HepG2 (cell line): Measurements from ENCODE around the gene IL36A. TPM values are rescaled to one million over a fixed set of nuclear protein-coding genes. Genes with fewer than 3 reads are reported as not detected.

Experiments used
- ATAC-seq: fragments of 200-7000 bp; cut with Tn5 transposase; 3 replicates; pipeline ENCODE4 v1.9.1; 2020; ENCODE audit warnings: mild to moderate bottlenecking, moderate library complexity
- BruUV-seq: library from RNA; stranded (reverse); fragments of 400-500 nt; replicated peaks from 2 replicates; lab custom pipeline; 2021; lab: Mats Ljungman, UMichigan
- CTCF ChIA-PET: fragments of 300-600 bp; formaldehyde crosslinking; extraction: SDS; loops from one replicate; lab custom pipeline; 2021; ENCODE audit warnings: low total read pairs, inconsistent platforms, low intra/inter-chr PET ratio; lab: Yijun Ruan, JAX
- POLR2A ChIA-PET: fragments of 350-600 bp; sonication (Branson Sonifier 250); formaldehyde crosslinking; loops from one replicate; lab custom pipeline; 2020; ENCODE audit warnings: antibody characterized with exemption, inconsistent platforms; lab: Yijun Ruan, JAX
- DNase-seq: peaks from one replicate; pipeline ENCODE4 v3.0.0-alpha.2; 2015; ENCODE audit warnings: low spot score
- FAIRE-seq: peaks from 3 replicates; lab custom pipeline; 2011; peaks lifted over from hg19 to GRCh38; lab: Jason Lieb, UNC
- H2AFZ ChIP-seq: one replicate; pipeline ENCODE4 v1.6.1; 2011; ENCODE audit warnings: low read length, inconsistent platforms
- H3K27ac ChIP-seq: fragments of 300-600 bp; 3 replicates; pipeline ENCODE4 v1.8.0; 2011; ENCODE audit warnings: mixed run types, mild to moderate bottlenecking, mixed read lengths, low read length, inconsistent platforms; ENCODE audit not compliant: insufficient read depth; ENCODE audit errors: extremely low read length
- H3K27me3 ChIP-seq, 2 experiments: fragments of 200-600 bp in 1 of 2; 2 replicates in 1 of 2; 3 replicates in 1 of 2; pipeline versions ENCODE4 v1.6.0 to v1.8.0; 2011; ENCODE audit warnings: low read length in 2 of 2, mild to moderate bottlenecking in 2 of 2, moderate library complexity in 2 of 2, inconsistent platforms in 1 of 2; ENCODE audit not compliant: insufficient read depth in 2 of 2, control insufficient read depth in 1 of 2
- H3K36me3 ChIP-seq, 2 experiments: fragments of 200-600 bp in 1 of 2; replicated peaks in 1 of 2; 2 replicates in 1 of 2; 3 replicates in 1 of 2; pipeline versions ENCODE4 v1.5.1 to v1.8.0; 2011; ENCODE audit warnings: low read length in 2 of 2, inconsistent platforms in 1 of 2; ENCODE audit not compliant: insufficient read depth in 2 of 2, control insufficient read depth in 1 of 2
- H3K4me1 ChIP-seq: 2 replicates; pipeline ENCODE4 v1.5.1; 2012; ENCODE audit warnings: low read length, inconsistent platforms; ENCODE audit not compliant: insufficient read depth
- H3K4me2 ChIP-seq: 2 replicates; pipeline ENCODE4 v1.6.0; 2011; ENCODE audit warnings: low read depth, low read length, inconsistent platforms
- H3K4me3 ChIP-seq, 3 experiments: fragments of 200-600 bp in 1 of 3; sonication (generic), shearing (Covaris generic) in 1 of 3; replicated peaks in 1 of 3; 2 replicates each; pipeline ENCODE4 v1.5.1; 2011 to 2016; ENCODE audit warnings: low read length in 3 of 3, inconsistent platforms in 2 of 3, low read depth in 2 of 3, mild to moderate bottlenecking in 2 of 3, control low read depth in 1 of 3, mixed read lengths in 1 of 3; ENCODE audit not compliant: insufficient read depth in 1 of 3
- H3K79me2 ChIP-seq: one replicate; pipeline ENCODE4 v1.6.1; 2011; ENCODE audit warnings: low read length, inconsistent platforms; ENCODE audit not compliant: insufficient read depth
- H3K9ac ChIP-seq: 2 replicates; pipeline ENCODE4 v1.6.0; 2011; ENCODE audit warnings: mild to moderate bottlenecking, low read depth, low read length, inconsistent platforms; ENCODE audit not compliant: insufficient read depth
- H3K9me3 ChIP-seq: 2 replicates; pipeline ENCODE4 v1.5.1; 2012; ENCODE audit warnings: mild to moderate bottlenecking, low read length
- H4K20me1 ChIP-seq: 2 replicates; pipeline ENCODE4 v1.6.0; 2011; ENCODE audit warnings: inconsistent platforms, mild to moderate bottlenecking, low read length, moderate library complexity; ENCODE audit not compliant: insufficient read depth
- CAMTA2 ChIP-seq: sonication (generic); formaldehyde crosslinking; IDR thresholded peaks from 2 replicates; pipeline ENCODE4 v1.4.0; 2020; ENCODE audit warnings: mild to moderate bottlenecking, missing genetic modification reagents, borderline replicate concordance
- CEBPZ ChIP-seq: IDR thresholded peaks from 2 replicates; pipeline ENCODE4 v1.6.1; 2012; ENCODE audit warnings: low read length, improper control_type of control experiment
- DNMT1 ChIP-seq: sonication (generic); formaldehyde crosslinking; IDR thresholded peaks from 2 replicates; pipeline ENCODE4 v1.5.1; 2020; ENCODE audit warnings: mild to moderate bottlenecking, missing genetic modification reagents
- FOXK1 ChIP-seq: sonication (generic); formaldehyde crosslinking; IDR thresholded peaks from 2 replicates; pipeline ENCODE4 v1.4.0; 2020; ENCODE audit warnings: low read depth, missing genetic modification reagents, borderline replicate concordance
- KDM2A ChIP-seq: sonication (generic); formaldehyde crosslinking; IDR thresholded peaks from 2 replicates; pipeline ENCODE4 v1.4.0; 2020; ENCODE audit warnings: low read depth, missing genetic modification reagents, borderline replicate concordance
- MED8 ChIP-seq: sonication (generic); formaldehyde crosslinking; IDR thresholded peaks from 2 replicates; pipeline ENCODE4 v1.8.1; 2023; ENCODE audit warnings: mild to moderate bottlenecking, missing genetic modification reagents; ENCODE audit not compliant: insufficient replicate concordance
- PHF21A ChIP-seq: sonication (generic); formaldehyde crosslinking; IDR thresholded peaks from 2 replicates; pipeline ENCODE4 v1.5.0; 2020; ENCODE audit warnings: mild to moderate bottlenecking, missing genetic modification reagents
- PRDM10 ChIP-seq: sonication (generic); formaldehyde crosslinking; IDR thresholded peaks from 2 replicates; pipeline ENCODE4 v1.4.0; 2020; ENCODE audit warnings: low read depth, missing genetic modification reagents
- TEAD2 ChIP-seq: sonication (generic); formaldehyde crosslinking; IDR thresholded peaks from 2 replicates; pipeline ENCODE4 v1.9.0; 2021; ENCODE audit warnings: missing genetic modification reagents
- ZBTB4 ChIP-seq: sonication (generic); formaldehyde crosslinking; IDR thresholded peaks from 2 replicates; pipeline ENCODE4 v1.4.0; 2020; ENCODE audit warnings: missing genetic modification reagents, mild to moderate bottlenecking, borderline replicate concordance
- ZNF121 ChIP-seq: sonication (generic); formaldehyde crosslinking; IDR thresholded peaks from 2 replicates; pipeline ENCODE4 v1.5.0; 2020; ENCODE audit warnings: mild to moderate bottlenecking, missing genetic modification reagents
- ZNF143 ChIP-seq: sonication (generic); formaldehyde crosslinking; IDR thresholded peaks from 2 replicates; pipeline ENCODE4 v1.4.0; 2020; ENCODE audit warnings: missing genetic modification reagents
- ZNF256 ChIP-seq: sonication (generic); formaldehyde crosslinking; conservative IDR thresholded peaks from 2 replicates; pipeline ENCODE4 v1.4.0; 2020; ENCODE audit warnings: missing genetic modification reagents
- ZNF331 ChIP-seq: sonication (generic); formaldehyde crosslinking; IDR thresholded peaks from 2 replicates; pipeline ENCODE4 v1.4.0; 2020; ENCODE audit warnings: missing genetic modification reagents
- ZNF749 ChIP-seq: sonication (generic); formaldehyde crosslinking; IDR thresholded peaks from 2 replicates; pipeline ENCODE4 v1.8.0; 2022; ENCODE audit warnings: mild to moderate bottlenecking, missing genetic modification reagents, moderate library complexity, borderline replicate concordance
- WGBS: methylation state at CpG from one replicate; pipeline ENCODE4 v1.1.6; 2017; ENCODE audit warnings: low lambda C conversion rate; 5-methylcytosine and 5-hydroxymethylcytosine counted together
- in situ Hi-C: cut with HindIII; loops from 2 replicates; pipeline ENCODE4 v1.10.0; 2017; ENCODE audit warnings: low pct_unique_long_range_greater_than_20kb; ENCODE audit not compliant: extremely low pct_ligation_motif_present
- intact Hi-C: fragments of 100-400 bp; cut with micrococcal nuclease; formaldehyde crosslinking; loops from one replicate; pipeline ENCODE4 v1.10.0; 2022; ENCODE audit not compliant: unreplicated experiment
- polyA plus RNA-seq, 8 experiments: library from polyadenylated mRNA; depleted of rRNA in 3 of 8; stranded (reverse) in 7 of 8; unstranded in 1 of 8; fragments of >200 nt; fragmentation: Illumina TruSeq in 4 of 8; extraction: Trizol in 4 of 8; gene quantifications; 2 replicates each; pipeline versions ENCODE4 v1.2.1 to v1.2.3, GENCODE V29; 2011 to 2016; ENCODE audit warnings: low read depth in 4 of 8, missing spikeins in 1 of 8, mixed read lengths in 1 of 8; ENCODE audit not compliant: insufficient read depth in 1 of 8
- total RNA-seq, 5 experiments: library from RNA; depleted of rRNA; stranded (reverse); fragments of >200 nt; fragmentation: Illumina TruSeq; extraction: Trizol; gene quantifications; 2 replicates each; pipeline ENCODE4 v1.2.3, GENCODE V29; 2016; ENCODE audit warnings: low read depth in 1 of 5

Gene IL36A
- total and polyA plus RNA-seq, 2 of the 13 experiments (the other 11 are each of a cell fraction or from before 2014, with no cell fraction given), result not detected

- ATAC-seq (no peak), FAIRE-seq (no peak), DNase-seq (no peak)
- POLR2A ChIA-PET, result no interaction called here
- Histone ChIP-seq H3K9ac (no peak overlapping the region), H3K27me3 (no peaks in the 10 kb centered on the region; a peak in 1 of 5 replicates), H4K20me1 (no peaks in the 10 kb centered on the region), H3K4me2 (no peak overlapping the region), H3K27ac (no peak overlapping the region), H3K4me3 (no peak overlapping the region), H3K36me3 (no peaks in the 10 kb centered on the region), H3K4me1 (peaks cover 14% of the 10 kb centered on the region), H2AFZ (no peak overlapping the region), H3K9me3 (peaks cover 10% of the 10 kb centered on the region), H3K79me2 (no peaks in the 10 kb centered on the region)
- CTCF ChIA-PET, result no interaction called here
- intact Hi-C loops (no loop called here), in situ Hi-C loops (no loop called here)
- no TSS peak for BruUV-seq
- 64% methylated on average over 14 of the region's 14 CpGs for WGBS
- TF ChIP-seq ZNF143 (CRISPR knock-in tag), result no peak
- no peak for TF ChIP-seq MED8 (CRISPR knock-in tag)
- no peak for TF ChIP-seq DNMT1
- TF ChIP-seq CEBPZ, result no peak
- no peak for TF ChIP-seq ZNF331 (CRISPR knock-in tag)
- no peak for TF ChIP-seq ZNF121 (CRISPR knock-in tag)
- TF ChIP-seq PRDM10, result no peak
- TF ChIP-seq FOXK1, result no peak
- no peak for TF ChIP-seq CAMTA2 (CRISPR knock-in tag)
- TF ChIP-seq PHF21A (CRISPR knock-in tag), result no peak
- no peak for TF ChIP-seq ZNF749 (CRISPR knock-in tag)
- TF ChIP-seq ZNF256 (CRISPR knock-in tag), result no peak
- TF ChIP-seq ZBTB4 (CRISPR knock-in tag), result no peak
- TF ChIP-seq KDM2A (CRISPR knock-in tag), result no peak
- no peak for TF ChIP-seq TEAD2 (CRISPR knock-in tag)
Measured at GRCh38 chr2:112995346-112995920, 9.8 kb upstream of the IL36A start.
